Breast epithelium (tissue), 4 donors: Measurements from ENCODE around the gene ANKS1B. TPM values are rescaled to one million over a fixed set of nuclear protein-coding genes. Genes with fewer than 3 reads are reported as not detected.
"Not testable (repeated sequence)": the region's sequence is repeated elsewhere in the genome, so short reads cannot be mapped to it uniquely, and the experiment has no call there.

ENCODE experiments used
- DNase-seq, 2 donors: peaks; one replicate each; pipeline ENCODE4 v3.0.0-alpha.2; 2019; ENCODE audit warnings: low spot score in 2 of 2
- H3K27ac ChIP-seq, 2 donors: fragments of 200-600 bp; sonication (generic) in 1 of 2; one replicate each; pipeline ENCODE4 v1.5.1; 2016 to 2019; ENCODE audit warnings: mild to moderate bottlenecking in 1 of 2
- H3K27me3 ChIP-seq, 2 donors: fragments of 200-600 bp; sonication (generic) in 1 of 2; one replicate each; pipeline versions ENCODE4 v1.5.1 to v1.6.0; 2017 to 2019; ENCODE audit warnings: control low read depth in 1 of 2, mild to moderate bottlenecking in 1 of 2
- H3K36me3 ChIP-seq: fragments of 200-600 bp; one replicate; pipeline ENCODE4 v1.5.1; 2019
- H3K4me1 ChIP-seq, 2 donors: fragments of 200-600 bp; sonication (generic); one replicate each; pipeline ENCODE4 v1.5.1; 2016 to 2019; ENCODE audit warnings: control low read depth in 1 of 2
- H3K4me3 ChIP-seq, 3 donors: fragments of 200-600 bp; sonication (generic); 1 replicate in 2 of 3; 2 replicates in 1 of 3; pipeline ENCODE4 v1.5.1; 2016 to 2019; ENCODE audit warnings: mild to moderate bottlenecking in 3 of 3, moderate library complexity in 2 of 3
- H3K9me3 ChIP-seq, 2 donors: fragments of 200-600 bp; sonication (generic) in 1 of 2; one replicate each; pipeline ENCODE4 v1.5.1; 2016 to 2019; ENCODE audit warnings: control low read depth in 1 of 2
- POLR2A ChIP-seq: fragments of 450-650 bp; IDR thresholded peaks from one replicate; pipeline ENCODE4 v1.6.1; 2016; ENCODE audit warnings: antibody characterized with exemption, mild to moderate bottlenecking, moderate library complexity
- POLR2AphosphoS5 ChIP-seq, 3 donors: sonication (generic); formaldehyde crosslinking; IDR thresholded peaks; one replicate each; pipeline ENCODE4 v1.6.1; 2017; ENCODE audit warnings: antibody characterized with exemption in 3 of 3
- intact Hi-C: fragments of 100-400 bp; cut with DNase I; formaldehyde crosslinking; loops from one replicate; pipeline ENCODE4 v1.15.1; 2023; ENCODE audit warnings: low total_unique reads
- total RNA-seq, 3 donors: library from RNA; depleted of rRNA; stranded (reverse); fragments of >200 nt; gene quantifications; one replicate each; pipeline ENCODE4 v1.1.0, GENCODE V29; 2016
- TF ChIP-seq, protein P1 (sequence below), 3 donors: fragments of 450-650 bp; IDR thresholded peaks; one replicate each; pipeline ENCODE4 v1.5.1; 2016 to 2017; ENCODE audit warnings: antibody characterized with exemption in 3 of 3, mild to moderate bottlenecking in 3 of 3, moderate library complexity in 3 of 3

Gene ANKS1B
- total RNA-seq, 3 donors from 2014 or later = 16.6 to 115 (median 32.4) TPM

DNA sequence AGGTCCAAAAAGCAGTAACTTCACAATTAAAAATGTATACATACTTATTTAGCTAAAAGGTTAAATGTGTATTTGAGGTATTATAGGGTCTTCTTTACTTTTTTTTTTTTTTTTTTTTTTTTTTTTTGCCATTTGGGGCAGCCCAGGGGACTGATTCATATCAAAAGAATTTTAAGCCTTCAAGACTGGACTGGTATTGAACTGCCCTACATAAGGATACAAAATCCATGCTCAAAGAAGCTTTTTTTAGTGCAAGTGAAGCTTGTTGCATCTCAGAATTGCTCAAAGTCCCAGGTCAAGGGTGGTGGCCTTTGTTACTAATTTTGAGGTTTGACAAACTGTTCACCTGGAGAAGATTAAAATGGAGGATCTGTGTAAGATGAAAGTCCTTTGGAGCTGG, 1215.7 kb downstream of the ANKS1B start:
- DNase-seq = no peak
- no peaks in the 10 kb centered on the region for H3K9me3 ChIP-seq
- H3K36me3 ChIP-seq = no peaks in the 10 kb centered on the region
- no peaks in the 10 kb centered on the region for H3K27me3 ChIP-seq
- no peak overlapping the region for H3K4me3 ChIP-seq
- H3K4me1 ChIP-seq = no peaks in the 10 kb centered on the region
- no peak overlapping the region for H3K27ac ChIP-seq
- TF ChIP-seq, protein P1, sequence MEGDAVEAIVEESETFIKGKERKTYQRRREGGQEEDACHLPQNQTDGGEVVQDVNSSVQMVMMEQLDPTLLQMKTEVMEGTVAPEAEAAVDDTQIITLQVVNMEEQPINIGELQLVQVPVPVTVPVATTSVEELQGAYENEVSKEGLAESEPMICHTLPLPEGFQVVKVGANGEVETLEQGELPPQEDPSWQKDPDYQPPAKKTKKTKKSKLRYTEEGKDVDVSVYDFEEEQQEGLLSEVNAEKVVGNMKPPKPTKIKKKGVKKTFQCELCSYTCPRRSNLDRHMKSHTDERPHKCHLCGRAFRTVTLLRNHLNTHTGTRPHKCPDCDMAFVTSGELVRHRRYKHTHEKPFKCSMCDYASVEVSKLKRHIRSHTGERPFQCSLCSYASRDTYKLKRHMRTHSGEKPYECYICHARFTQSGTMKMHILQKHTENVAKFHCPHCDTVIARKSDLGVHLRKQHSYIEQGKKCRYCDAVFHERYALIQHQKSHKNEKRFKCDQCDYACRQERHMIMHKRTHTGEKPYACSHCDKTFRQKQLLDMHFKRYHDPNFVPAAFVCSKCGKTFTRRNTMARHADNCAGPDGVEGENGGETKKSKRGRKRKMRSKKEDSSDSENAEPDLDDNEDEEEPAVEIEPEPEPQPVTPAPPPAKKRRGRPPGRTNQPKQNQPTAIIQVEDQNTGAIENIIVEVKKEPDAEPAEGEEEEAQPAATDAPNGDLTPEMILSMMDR (IDR thresholded peaks at IDR 0.05) = no peak
- TF ChIP-seq POLR2AphosphoS5 (IDR thresholded peaks at IDR 0.05) (no peak), POLR2A (no peak)
- intact Hi-C loops = no loop called here

DNA sequence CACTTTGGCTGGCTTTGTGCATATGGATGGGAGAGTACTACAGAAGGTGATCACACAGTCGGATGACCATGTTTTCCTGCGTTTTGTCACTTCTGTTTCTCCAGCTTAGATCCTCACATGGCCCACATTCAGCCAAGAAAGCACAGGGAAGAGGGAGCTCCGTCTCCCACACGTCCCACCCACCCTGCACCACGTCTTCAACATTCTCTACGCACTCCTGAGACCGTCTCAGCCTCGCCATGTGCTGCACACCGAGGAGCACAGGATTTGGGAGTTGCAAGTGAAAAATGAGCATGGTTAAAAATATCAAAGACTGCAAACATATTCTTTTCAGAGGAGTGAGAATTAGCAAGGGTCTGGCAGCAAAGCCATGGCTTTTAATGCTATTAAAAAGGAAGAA, 1217.5 kb downstream of the ANKS1B start:
- DNase-seq = no peak
- TF ChIP-seq, protein P1 (IDR thresholded peaks at IDR 0.05) = no peak
- no peak for TF ChIP-seq POLR2AphosphoS5 (IDR thresholded peaks at IDR 0.05)
- no peak for TF ChIP-seq POLR2A
- Histone ChIP-seq H3K27ac (no peak overlapping the region), H3K4me1 (no peaks in the 10 kb centered on the region), H3K36me3 (no peaks in the 10 kb centered on the region), H3K27me3 (no peaks in the 10 kb centered on the region), H3K9me3 (no peaks in the 10 kb centered on the region), H3K4me3 (no peak overlapping the region)
- intact Hi-C loops = no loop called here

DNA sequence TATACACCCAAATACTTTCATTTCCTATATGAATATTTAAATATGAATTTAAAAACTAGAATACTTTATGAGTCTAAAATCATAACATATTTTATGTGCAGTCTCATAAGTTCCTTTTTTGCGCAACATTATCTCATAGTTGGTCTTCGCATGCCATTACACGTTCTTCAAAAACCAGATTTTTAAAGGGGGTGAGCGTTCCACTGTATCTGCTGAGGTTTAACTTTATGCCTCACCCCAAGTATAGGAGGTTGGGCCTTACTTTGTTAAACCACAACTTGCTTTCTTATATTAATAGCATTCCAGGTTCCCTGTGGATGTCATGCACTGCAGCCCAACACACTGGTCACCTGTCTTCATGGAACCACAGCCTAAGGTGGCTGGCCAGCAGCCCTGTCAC, 1221.1 kb downstream of the ANKS1B start:
- intact Hi-C loops = no loop called here
- TF ChIP-seq, protein P1 (IDR thresholded peaks at IDR 0.05) = no peak
- TF ChIP-seq POLR2A (no peak), POLR2AphosphoS5 (IDR thresholded peaks at IDR 0.05) (no peak)
- no peaks in the 10 kb centered on the region for H3K9me3 ChIP-seq
- H3K27me3 ChIP-seq = no peaks in the 10 kb centered on the region
- no peak overlapping the region for H3K4me3 ChIP-seq
- no peak overlapping the region for H3K27ac ChIP-seq
- H3K36me3 ChIP-seq = no peaks in the 10 kb centered on the region
- H3K4me1 ChIP-seq = no peaks in the 10 kb centered on the region
- DNase-seq = no peak

DNA sequence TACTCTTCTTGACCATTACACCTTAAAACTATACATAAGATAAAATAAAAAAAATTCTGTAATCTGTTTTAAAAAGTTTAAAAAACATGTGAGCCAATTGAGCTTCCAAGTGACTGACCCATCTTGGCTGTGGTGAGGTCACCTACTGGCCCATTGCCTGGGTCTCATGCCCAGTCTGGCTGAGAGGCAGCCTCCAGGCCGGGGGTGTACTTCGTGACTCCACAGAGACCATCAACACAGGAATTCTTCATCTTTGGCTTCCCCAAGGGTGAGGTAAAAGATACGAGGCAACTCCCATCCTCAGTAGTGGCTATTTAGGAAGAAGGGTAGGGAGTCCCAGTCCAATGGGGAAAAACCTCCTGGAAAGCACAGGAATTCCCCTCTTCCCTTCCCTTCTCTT, 1226.4 kb downstream of the ANKS1B start:
- Histone ChIP-seq H3K27ac (no peak overlapping the region), H3K4me1 (no peaks in the 10 kb centered on the region), H3K4me3 (no peak overlapping the region), H3K9me3 (no peaks in the 10 kb centered on the region), H3K27me3 (no peaks in the 10 kb centered on the region), H3K36me3 (no peaks in the 10 kb centered on the region)
- TF ChIP-seq, protein P1 (IDR thresholded peaks at IDR 0.05) = no peak
- no peak for TF ChIP-seq POLR2A
- TF ChIP-seq POLR2AphosphoS5 (IDR thresholded peaks at IDR 0.05) = no peak
- no peak for DNase-seq
- intact Hi-C loops = no loop called here

DNA sequence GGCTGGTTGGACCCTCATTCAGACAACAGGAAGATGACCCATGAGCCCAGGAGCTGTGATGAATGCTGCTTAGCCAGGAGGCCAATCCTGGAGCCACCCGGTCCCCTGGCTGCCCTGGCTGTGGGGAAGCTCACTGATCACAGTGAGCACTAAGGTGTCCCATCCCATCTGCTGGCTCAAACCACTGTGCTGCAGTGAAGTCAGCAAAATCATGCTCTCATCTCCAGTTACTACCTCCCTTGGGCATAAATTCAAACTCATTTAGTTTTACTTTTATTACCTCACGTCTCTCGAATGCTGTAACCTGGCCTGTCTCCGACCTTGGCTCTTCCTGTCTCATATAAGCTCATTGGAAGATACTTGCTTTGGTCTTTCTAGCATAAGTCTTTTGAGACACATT, 1227.3 kb downstream of the ANKS1B start:
- no peaks in the 10 kb centered on the region for H3K9me3 ChIP-seq
- DNase-seq = no peak
- intact Hi-C loops = no loop called here
- no peak overlapping the region for H3K4me3 ChIP-seq
- H3K4me1 ChIP-seq = no peaks in the 10 kb centered on the region
- no peaks in the 10 kb centered on the region for H3K27me3 ChIP-seq
- TF ChIP-seq POLR2AphosphoS5 (IDR thresholded peaks at IDR 0.05) (no peak), POLR2A (no peak)
- TF ChIP-seq, protein P1 (IDR thresholded peaks at IDR 0.05) = no peak
- H3K27ac ChIP-seq = no peak overlapping the region
- no peaks in the 10 kb centered on the region for H3K36me3 ChIP-seq

DNA sequence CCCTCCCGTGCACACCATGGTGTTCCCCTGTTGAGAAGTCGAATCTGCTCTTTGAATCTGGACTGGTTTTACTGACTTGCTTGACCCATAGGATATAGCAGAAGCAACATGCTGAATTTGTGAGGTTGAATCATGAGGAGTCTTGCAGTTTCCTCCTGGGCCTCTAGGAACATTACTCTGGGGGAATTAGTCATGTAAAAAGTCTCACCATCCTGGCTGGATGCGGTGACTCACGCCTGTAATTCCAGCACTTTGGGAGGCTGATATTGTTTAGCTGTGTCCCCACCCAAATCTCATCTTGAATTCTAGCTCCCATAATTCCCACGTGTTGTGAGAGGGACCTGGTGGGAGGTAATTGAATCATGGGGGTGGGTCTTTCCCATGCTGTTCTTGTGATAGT, 1228.9 kb downstream of the ANKS1B start:
- H3K27ac ChIP-seq, intact Hi-C loops, H3K4me1 ChIP-seq: not testable (repeated sequence)

More for the DNA sequence above, 1228.9 kb downstream of the ANKS1B start:
- H3K4me3 ChIP-seq, H3K9me3 ChIP-seq, H3K27me3 ChIP-seq, H3K36me3 ChIP-seq, DNase-seq: not testable (repeated sequence)
